ENCODE results near the gene IGSF21.

DNA sequence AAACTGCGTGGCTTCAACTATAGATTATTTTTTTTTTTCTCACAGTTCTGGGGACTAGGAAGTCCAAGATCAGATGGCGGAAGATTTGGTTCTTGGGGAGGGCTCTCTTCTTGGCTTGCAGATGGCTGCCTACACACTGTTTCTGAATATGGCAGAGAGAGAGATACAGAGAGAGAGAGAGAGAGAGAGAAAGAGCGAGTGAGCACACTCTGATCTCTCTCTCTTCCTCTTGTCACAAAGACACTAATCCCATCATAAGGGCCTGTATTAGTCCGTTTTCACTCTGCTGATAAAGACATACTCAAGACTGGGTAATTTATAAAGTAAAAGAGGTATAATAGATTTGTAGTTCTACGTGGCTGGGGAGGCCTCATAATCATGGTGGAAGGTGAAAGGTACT is 79.5 kb downstream of the IGSF21 start:
- TF ChIP-seq JUND (IDR thresholded peaks at IDR 0.05) (no peak), NFIC (IDR thresholded peaks at IDR 0.05; ENCODE audit: borderline replicate concordance) (no peak), POLR2AphosphoS5 (IDR thresholded peaks at IDR 0.05; ENCODE audit: low read depth, low read length) (no peak), EZH2phosphoT487 (IDR thresholded peaks at IDR 0.05; ENCODE audit: borderline replicate concordance, low read depth) (no peak), RFX5 (IDR thresholded peaks at IDR 0.05; ENCODE audit: low read length) (no peak), YY1 (IDR thresholded peaks at IDR 0.05; ENCODE audit: low read depth) (no peak)
- TF ChIP-seq, protein P1, sequence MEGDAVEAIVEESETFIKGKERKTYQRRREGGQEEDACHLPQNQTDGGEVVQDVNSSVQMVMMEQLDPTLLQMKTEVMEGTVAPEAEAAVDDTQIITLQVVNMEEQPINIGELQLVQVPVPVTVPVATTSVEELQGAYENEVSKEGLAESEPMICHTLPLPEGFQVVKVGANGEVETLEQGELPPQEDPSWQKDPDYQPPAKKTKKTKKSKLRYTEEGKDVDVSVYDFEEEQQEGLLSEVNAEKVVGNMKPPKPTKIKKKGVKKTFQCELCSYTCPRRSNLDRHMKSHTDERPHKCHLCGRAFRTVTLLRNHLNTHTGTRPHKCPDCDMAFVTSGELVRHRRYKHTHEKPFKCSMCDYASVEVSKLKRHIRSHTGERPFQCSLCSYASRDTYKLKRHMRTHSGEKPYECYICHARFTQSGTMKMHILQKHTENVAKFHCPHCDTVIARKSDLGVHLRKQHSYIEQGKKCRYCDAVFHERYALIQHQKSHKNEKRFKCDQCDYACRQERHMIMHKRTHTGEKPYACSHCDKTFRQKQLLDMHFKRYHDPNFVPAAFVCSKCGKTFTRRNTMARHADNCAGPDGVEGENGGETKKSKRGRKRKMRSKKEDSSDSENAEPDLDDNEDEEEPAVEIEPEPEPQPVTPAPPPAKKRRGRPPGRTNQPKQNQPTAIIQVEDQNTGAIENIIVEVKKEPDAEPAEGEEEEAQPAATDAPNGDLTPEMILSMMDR (IDR thresholded peaks at IDR 0.05) = no peak
- TF ChIP-seq, protein P2, sequence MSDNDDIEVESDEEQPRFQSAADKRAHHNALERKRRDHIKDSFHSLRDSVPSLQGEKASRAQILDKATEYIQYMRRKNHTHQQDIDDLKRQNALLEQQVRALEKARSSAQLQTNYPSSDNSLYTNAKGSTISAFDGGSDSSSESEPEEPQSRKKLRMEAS (IDR thresholded peaks at IDR 0.05; ENCODE audit: low read depth) = no peak
- TF ChIP-seq, protein P3, sequence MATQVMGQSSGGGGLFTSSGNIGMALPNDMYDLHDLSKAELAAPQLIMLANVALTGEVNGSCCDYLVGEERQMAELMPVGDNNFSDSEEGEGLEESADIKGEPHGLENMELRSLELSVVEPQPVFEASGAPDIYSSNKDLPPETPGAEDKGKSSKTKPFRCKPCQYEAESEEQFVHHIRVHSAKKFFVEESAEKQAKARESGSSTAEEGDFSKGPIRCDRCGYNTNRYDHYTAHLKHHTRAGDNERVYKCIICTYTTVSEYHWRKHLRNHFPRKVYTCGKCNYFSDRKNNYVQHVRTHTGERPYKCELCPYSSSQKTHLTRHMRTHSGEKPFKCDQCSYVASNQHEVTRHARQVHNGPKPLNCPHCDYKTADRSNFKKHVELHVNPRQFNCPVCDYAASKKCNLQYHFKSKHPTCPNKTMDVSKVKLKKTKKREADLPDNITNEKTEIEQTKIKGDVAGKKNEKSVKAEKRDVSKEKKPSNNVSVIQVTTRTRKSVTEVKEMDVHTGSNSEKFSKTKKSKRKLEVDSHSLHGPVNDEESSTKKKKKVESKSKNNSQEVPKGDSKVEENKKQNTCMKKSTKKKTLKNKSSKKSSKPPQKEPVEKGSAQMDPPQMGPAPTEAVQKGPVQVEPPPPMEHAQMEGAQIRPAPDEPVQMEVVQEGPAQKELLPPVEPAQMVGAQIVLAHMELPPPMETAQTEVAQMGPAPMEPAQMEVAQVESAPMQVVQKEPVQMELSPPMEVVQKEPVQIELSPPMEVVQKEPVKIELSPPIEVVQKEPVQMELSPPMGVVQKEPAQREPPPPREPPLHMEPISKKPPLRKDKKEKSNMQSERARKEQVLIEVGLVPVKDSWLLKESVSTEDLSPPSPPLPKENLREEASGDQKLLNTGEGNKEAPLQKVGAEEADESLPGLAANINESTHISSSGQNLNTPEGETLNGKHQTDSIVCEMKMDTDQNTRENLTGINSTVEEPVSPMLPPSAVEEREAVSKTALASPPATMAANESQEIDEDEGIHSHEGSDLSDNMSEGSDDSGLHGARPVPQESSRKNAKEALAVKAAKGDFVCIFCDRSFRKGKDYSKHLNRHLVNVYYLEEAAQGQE (IDR thresholded peaks at IDR 0.05; ENCODE audit: low read depth, low read length) = no peak
